GM23338 (cell line): ENCODE data around the gene IQCE. TPM values are rescaled to one million over a fixed set of nuclear protein-coding genes. Genes with fewer than 3 reads are reported as not detected.

Experiments used
- ATAC-seq: fragments of 200-7000 bp; cut with Tn5 transposase; 3 replicates; pipeline ENCODE4 v1.9.1; 2020
- DNase-seq: peaks from one replicate; pipeline ENCODE4 v3.0.0-alpha.2; 2015; ENCODE audit warnings: low spot score
- H2AFZ ChIP-seq: fragments of 200-600 bp; sonication (generic); 2 replicates; pipeline ENCODE4 v1.8.0; 2016; ENCODE audit warnings: antibody characterized with exemption, mild to moderate bottlenecking, moderate library complexity
- H3F3A ChIP-seq: fragments of 200-600 bp; sonication (generic); replicated peaks from 2 replicates; pipeline ENCODE4 v1.8.0; 2017; ENCODE audit warnings: antibody characterized with exemption, mixed run types, low read depth
- H3K27ac ChIP-seq: fragments of 200-600 bp; sonication (generic); 2 replicates; pipeline ENCODE4 v1.6.1; 2016; ENCODE audit warnings: low read depth
- H3K27me3 ChIP-seq: fragments of 200-600 bp; sonication (generic); 2 replicates; pipeline ENCODE4 v1.8.0; 2016; ENCODE audit warnings: mild to moderate bottlenecking, mixed run types, moderate library complexity; ENCODE audit not compliant: insufficient read depth
- H3K36me3 ChIP-seq: fragments of 200-600 bp; sonication (generic); 2 replicates; pipeline ENCODE4 v1.8.0; 2016; ENCODE audit warnings: mild to moderate bottlenecking; ENCODE audit not compliant: insufficient read depth
- H3K4me1 ChIP-seq: fragments of 200-600 bp; sonication (generic); 2 replicates; pipeline ENCODE4 v1.8.0; 2016; ENCODE audit warnings: mild to moderate bottlenecking, moderate library complexity; ENCODE audit not compliant: insufficient read depth
- H3K4me2 ChIP-seq: fragments of 200-600 bp; sonication (generic); 2 replicates; pipeline ENCODE4 v1.7.1; 2017; ENCODE audit warnings: mixed run types
- H3K4me3 ChIP-seq: fragments of 200-600 bp; sonication (generic); 2 replicates; pipeline ENCODE4 v1.6.1; 2016; ENCODE audit warnings: mixed run types
- H3K79me2 ChIP-seq: fragments of 200-600 bp; sonication (generic); replicated peaks from 2 replicates; pipeline ENCODE4 v1.8.0; 2017; ENCODE audit warnings: mild to moderate bottlenecking; ENCODE audit not compliant: insufficient read depth
- H3K9me2 ChIP-seq: fragments of 200-600 bp; sonication (generic); 2 replicates; pipeline ENCODE4 v1.8.0; 2017; ENCODE audit not compliant: insufficient read depth
- H4K20me1 ChIP-seq: fragments of 200-600 bp; sonication (generic); replicated peaks from 2 replicates; pipeline ENCODE4 v1.8.0; 2017; ENCODE audit warnings: mild to moderate bottlenecking; ENCODE audit not compliant: insufficient read depth
- H3K27ac Mint-ChIP-seq: 2 replicates; pipeline ENCODE4 v1.8.0; 2020; ENCODE audit warnings: inconsistent platforms, mild to moderate bottlenecking, moderate library complexity, mixed read lengths
- H3K27me3 Mint-ChIP-seq: 3 replicates; pipeline ENCODE4 v1.8.0; 2022; ENCODE audit warnings: low read depth, mild to moderate bottlenecking, moderate library complexity, mixed read lengths, inconsistent platforms; ENCODE audit not compliant: insufficient read depth, poor library complexity
- H3K36me3 Mint-ChIP-seq: 3 replicates; pipeline ENCODE4 v1.8.0; 2021; ENCODE audit warnings: low read depth, mild to moderate bottlenecking, inconsistent platforms, moderate library complexity, mixed read lengths
- H3K4me1 Mint-ChIP-seq: 3 replicates; pipeline ENCODE4 v1.8.0; 2020; ENCODE audit warnings: mild to moderate bottlenecking, inconsistent platforms, mixed read lengths
- H3K4me3 Mint-ChIP-seq: 3 replicates; pipeline ENCODE4 v1.8.0; 2021; ENCODE audit warnings: moderate library complexity, mild to moderate bottlenecking, inconsistent platforms, mixed read lengths
- H3K9me3 Mint-ChIP-seq: 3 replicates; pipeline ENCODE4 v1.8.0; 2020; ENCODE audit warnings: moderate library complexity, mild to moderate bottlenecking, inconsistent platforms, mixed read lengths
- CREB1 ChIP-seq: fragments of 250-450 bp; sonication (Bioruptor Pico); IDR thresholded peaks from 2 replicates; pipeline ENCODE4 v1.5.0; 2020; ENCODE audit warnings: low read depth, mild to moderate bottlenecking, moderate library complexity
- EZH2 ChIP-seq: fragments of 200-600 bp; sonication (generic); IDR thresholded peaks from one replicate; pipeline ENCODE4 v1.8.0; 2017; ENCODE audit warnings: antibody characterized with exemption, mild to moderate bottlenecking, low read depth; ENCODE audit not compliant: unreplicated experiment
- EZH2phosphoT487 ChIP-seq: fragments of 200-600 bp; sonication (generic); IDR thresholded peaks from one replicate; pipeline ENCODE4 v1.8.1; 2018; ENCODE audit warnings: antibody characterized with exemption; ENCODE audit not compliant: unreplicated experiment
- JUNB ChIP-seq: IDR thresholded peaks from one replicate; pipeline ENCODE4 v1.6.1; 2016; ENCODE audit warnings: antibody characterized with exemption; ENCODE audit not compliant: unreplicated experiment
- NANOG ChIP-seq: IDR thresholded peaks from 2 replicates; pipeline ENCODE4 v1.6.1; 2016; ENCODE audit warnings: antibody characterized with exemption, borderline replicate concordance
- POLR2AphosphoS5 ChIP-seq: IDR thresholded peaks from 2 replicates; pipeline ENCODE4 v1.6.1; 2016; ENCODE audit warnings: antibody characterized with exemption, low read depth
- STAT1 ChIP-seq: IDR thresholded peaks from one replicate; pipeline ENCODE4 v1.6.1; 2016; ENCODE audit warnings: antibody characterized with exemption; ENCODE audit not compliant: unreplicated experiment
- polyA plus RNA-seq: library from polyadenylated mRNA; unstranded; fragments of >200 nt; fragmentation: Nextera tagmentation; extraction: Ambion mirVana; gene quantifications from 2 replicates; pipeline ENCODE4 v1.2.1, GENCODE V29; 2016
- total RNA-seq: library from RNA; depleted of rRNA; stranded (reverse); fragments of >200 nt; shearing (Covaris generic); gene quantifications from 2 replicates; pipeline ENCODE4 v1.2.3, GENCODE V29; 2014
- TF ChIP-seq, protein P1 (sequence below): IDR thresholded peaks from one replicate; pipeline ENCODE4 v1.6.1; 2018; ENCODE audit warnings: antibody characterized with exemption; ENCODE audit not compliant: unreplicated experiment
- TF ChIP-seq, protein P2 (sequence below), 2 experiments: fragments of 200-600 bp in 1 of 2; sonication (generic) in 1 of 2; conservative IDR thresholded peaks; 2 replicates each; pipeline versions ENCODE4 v1.5.1 to v1.6.1; 2016 to 2017; ENCODE audit warnings: antibody characterized with exemption in 2 of 2, low read depth in 2 of 2, mild to moderate bottlenecking in 2 of 2, moderate library complexity in 1 of 2
- TF ChIP-seq, protein P3 (sequence below): IDR thresholded peaks from 2 replicates; pipeline ENCODE4 v1.6.1; 2016; ENCODE audit warnings: antibody characterized with exemption
- TF ChIP-seq, protein P4 (sequence below): fragments of 250-450 bp; sonication (Bioruptor Pico); IDR thresholded peaks from 2 replicates; pipeline ENCODE4 v1.5.0; 2020; ENCODE audit warnings: mild to moderate bottlenecking, moderate library complexity

IQCE gene
- total and polyA plus RNA-seq, 2 experiments from 2014 or later, result 5.0 to 7.7 TPM

DNA sequence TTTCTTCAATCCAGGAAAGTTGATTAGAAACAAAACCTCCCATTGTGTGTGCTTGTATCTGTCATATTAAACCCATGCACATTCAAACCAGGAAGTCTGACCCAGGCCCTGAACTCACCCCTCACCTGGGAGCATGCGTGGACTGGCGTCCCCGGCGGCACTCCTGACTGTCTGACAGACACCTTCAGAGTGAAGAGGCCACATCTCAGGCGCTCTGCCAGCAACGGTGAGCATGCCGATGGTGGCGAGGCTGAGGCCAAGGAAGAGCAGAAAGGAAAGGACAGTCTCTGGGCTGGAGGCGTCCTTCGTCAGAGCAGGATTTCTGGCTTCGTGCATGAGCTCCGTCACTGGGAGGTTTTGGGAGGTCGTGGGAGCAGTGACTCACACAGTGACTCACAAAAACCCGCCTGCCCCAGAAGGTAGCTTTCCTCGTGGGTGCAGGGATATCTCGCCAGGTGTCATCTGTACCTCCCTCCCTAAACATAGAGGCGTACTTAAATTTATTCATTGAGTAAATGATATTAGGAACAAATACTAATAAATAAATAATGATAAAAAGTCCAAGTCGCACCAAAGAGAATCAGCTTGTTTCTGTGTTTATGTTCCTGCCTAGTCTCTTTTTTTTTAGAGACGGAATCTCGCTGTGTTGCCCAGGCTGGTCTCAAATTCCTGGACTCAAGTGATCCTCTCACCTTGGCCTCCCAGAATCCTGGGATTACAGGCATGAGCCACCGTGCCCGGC is 13.5 kb downstream of the IQCE start (continued):
- TF ChIP-seq, protein P1, sequence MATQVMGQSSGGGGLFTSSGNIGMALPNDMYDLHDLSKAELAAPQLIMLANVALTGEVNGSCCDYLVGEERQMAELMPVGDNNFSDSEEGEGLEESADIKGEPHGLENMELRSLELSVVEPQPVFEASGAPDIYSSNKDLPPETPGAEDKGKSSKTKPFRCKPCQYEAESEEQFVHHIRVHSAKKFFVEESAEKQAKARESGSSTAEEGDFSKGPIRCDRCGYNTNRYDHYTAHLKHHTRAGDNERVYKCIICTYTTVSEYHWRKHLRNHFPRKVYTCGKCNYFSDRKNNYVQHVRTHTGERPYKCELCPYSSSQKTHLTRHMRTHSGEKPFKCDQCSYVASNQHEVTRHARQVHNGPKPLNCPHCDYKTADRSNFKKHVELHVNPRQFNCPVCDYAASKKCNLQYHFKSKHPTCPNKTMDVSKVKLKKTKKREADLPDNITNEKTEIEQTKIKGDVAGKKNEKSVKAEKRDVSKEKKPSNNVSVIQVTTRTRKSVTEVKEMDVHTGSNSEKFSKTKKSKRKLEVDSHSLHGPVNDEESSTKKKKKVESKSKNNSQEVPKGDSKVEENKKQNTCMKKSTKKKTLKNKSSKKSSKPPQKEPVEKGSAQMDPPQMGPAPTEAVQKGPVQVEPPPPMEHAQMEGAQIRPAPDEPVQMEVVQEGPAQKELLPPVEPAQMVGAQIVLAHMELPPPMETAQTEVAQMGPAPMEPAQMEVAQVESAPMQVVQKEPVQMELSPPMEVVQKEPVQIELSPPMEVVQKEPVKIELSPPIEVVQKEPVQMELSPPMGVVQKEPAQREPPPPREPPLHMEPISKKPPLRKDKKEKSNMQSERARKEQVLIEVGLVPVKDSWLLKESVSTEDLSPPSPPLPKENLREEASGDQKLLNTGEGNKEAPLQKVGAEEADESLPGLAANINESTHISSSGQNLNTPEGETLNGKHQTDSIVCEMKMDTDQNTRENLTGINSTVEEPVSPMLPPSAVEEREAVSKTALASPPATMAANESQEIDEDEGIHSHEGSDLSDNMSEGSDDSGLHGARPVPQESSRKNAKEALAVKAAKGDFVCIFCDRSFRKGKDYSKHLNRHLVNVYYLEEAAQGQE, result no peak
- TF ChIP-seq STAT1, result no peak
- TF ChIP-seq JUNB, result no peak

DNA sequence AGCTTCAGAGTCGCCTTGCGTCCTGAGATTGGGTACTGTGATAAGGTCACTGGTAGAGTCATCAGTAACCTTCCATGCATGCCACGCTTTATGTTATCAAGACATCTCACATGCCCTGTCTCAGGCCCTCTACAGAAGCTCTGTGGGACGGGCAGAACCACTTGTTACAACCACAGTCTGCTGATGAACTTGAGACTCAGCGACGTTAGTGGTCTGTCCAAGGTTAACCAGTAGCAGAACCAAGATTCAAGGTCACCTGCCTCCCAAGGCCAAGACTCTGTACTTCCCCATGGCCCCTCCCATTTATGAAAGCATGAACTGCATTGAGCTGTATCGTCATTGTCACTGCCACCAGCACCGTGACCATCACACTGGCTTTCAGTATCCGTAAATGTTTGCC is 15.0 kb downstream of the IQCE start:
- no peaks in the 10 kb centered on the region; the same call in 2 of the 3 replicates for H3K36me3 Mint-ChIP-seq
- ATAC-seq, result no peak
- H3K9me2 ChIP-seq, result no peaks in the 10 kb centered on the region
- no peak overlapping the region for H3K4me2 ChIP-seq
- DNase-seq, result no peak
- no peak overlapping the region for H3K27ac Mint-ChIP-seq
- H3K4me3 ChIP-seq, result no peak overlapping the region
- H2AFZ ChIP-seq, result no peak overlapping the region
- H3K27me3 Mint-ChIP-seq, result peaks cover 11% of the 10 kb centered on the region
- H3K4me1 ChIP-seq, result no peaks in the 10 kb centered on the region
- H4K20me1 ChIP-seq, result no peaks in the 10 kb centered on the region
- no peaks in the 10 kb centered on the region for H3K79me2 ChIP-seq
- H3F3A ChIP-seq, result 0 out of 2 replicates have a peak, but pooled peaks cover 3% of the 10 kb centered on the region
- no peaks in the 10 kb centered on the region for H3K27me3 ChIP-seq
- H3K4me1 Mint-ChIP-seq, result no peaks in the 10 kb centered on the region
- no peak overlapping the region for H3K4me3 Mint-ChIP-seq
- H3K36me3 ChIP-seq, result no peaks in the 10 kb centered on the region
- no peak overlapping the region for H3K27ac ChIP-seq
- no peaks in the 10 kb centered on the region for H3K9me3 Mint-ChIP-seq
- TF ChIP-seq, protein P2, sequence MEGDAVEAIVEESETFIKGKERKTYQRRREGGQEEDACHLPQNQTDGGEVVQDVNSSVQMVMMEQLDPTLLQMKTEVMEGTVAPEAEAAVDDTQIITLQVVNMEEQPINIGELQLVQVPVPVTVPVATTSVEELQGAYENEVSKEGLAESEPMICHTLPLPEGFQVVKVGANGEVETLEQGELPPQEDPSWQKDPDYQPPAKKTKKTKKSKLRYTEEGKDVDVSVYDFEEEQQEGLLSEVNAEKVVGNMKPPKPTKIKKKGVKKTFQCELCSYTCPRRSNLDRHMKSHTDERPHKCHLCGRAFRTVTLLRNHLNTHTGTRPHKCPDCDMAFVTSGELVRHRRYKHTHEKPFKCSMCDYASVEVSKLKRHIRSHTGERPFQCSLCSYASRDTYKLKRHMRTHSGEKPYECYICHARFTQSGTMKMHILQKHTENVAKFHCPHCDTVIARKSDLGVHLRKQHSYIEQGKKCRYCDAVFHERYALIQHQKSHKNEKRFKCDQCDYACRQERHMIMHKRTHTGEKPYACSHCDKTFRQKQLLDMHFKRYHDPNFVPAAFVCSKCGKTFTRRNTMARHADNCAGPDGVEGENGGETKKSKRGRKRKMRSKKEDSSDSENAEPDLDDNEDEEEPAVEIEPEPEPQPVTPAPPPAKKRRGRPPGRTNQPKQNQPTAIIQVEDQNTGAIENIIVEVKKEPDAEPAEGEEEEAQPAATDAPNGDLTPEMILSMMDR (conservative IDR thresholded peaks at IDR 0.05; ENCODE audit: low read depth in 2 of 2), result no peak
- no peak for TF ChIP-seq EZH2
- TF ChIP-seq JUNB, result no peak
- no peak for TF ChIP-seq EZH2phosphoT487
- no peak for TF ChIP-seq POLR2AphosphoS5
- TF ChIP-seq, protein P3, sequence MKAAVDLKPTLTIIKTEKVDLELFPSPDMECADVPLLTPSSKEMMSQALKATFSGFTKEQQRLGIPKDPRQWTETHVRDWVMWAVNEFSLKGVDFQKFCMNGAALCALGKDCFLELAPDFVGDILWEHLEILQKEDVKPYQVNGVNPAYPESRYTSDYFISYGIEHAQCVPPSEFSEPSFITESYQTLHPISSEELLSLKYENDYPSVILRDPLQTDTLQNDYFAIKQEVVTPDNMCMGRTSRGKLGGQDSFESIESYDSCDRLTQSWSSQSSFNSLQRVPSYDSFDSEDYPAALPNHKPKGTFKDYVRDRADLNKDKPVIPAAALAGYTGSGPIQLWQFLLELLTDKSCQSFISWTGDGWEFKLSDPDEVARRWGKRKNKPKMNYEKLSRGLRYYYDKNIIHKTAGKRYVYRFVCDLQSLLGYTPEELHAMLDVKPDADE, result no peak
- TF ChIP-seq CREB1, result no peak
- TF ChIP-seq, protein P4, sequence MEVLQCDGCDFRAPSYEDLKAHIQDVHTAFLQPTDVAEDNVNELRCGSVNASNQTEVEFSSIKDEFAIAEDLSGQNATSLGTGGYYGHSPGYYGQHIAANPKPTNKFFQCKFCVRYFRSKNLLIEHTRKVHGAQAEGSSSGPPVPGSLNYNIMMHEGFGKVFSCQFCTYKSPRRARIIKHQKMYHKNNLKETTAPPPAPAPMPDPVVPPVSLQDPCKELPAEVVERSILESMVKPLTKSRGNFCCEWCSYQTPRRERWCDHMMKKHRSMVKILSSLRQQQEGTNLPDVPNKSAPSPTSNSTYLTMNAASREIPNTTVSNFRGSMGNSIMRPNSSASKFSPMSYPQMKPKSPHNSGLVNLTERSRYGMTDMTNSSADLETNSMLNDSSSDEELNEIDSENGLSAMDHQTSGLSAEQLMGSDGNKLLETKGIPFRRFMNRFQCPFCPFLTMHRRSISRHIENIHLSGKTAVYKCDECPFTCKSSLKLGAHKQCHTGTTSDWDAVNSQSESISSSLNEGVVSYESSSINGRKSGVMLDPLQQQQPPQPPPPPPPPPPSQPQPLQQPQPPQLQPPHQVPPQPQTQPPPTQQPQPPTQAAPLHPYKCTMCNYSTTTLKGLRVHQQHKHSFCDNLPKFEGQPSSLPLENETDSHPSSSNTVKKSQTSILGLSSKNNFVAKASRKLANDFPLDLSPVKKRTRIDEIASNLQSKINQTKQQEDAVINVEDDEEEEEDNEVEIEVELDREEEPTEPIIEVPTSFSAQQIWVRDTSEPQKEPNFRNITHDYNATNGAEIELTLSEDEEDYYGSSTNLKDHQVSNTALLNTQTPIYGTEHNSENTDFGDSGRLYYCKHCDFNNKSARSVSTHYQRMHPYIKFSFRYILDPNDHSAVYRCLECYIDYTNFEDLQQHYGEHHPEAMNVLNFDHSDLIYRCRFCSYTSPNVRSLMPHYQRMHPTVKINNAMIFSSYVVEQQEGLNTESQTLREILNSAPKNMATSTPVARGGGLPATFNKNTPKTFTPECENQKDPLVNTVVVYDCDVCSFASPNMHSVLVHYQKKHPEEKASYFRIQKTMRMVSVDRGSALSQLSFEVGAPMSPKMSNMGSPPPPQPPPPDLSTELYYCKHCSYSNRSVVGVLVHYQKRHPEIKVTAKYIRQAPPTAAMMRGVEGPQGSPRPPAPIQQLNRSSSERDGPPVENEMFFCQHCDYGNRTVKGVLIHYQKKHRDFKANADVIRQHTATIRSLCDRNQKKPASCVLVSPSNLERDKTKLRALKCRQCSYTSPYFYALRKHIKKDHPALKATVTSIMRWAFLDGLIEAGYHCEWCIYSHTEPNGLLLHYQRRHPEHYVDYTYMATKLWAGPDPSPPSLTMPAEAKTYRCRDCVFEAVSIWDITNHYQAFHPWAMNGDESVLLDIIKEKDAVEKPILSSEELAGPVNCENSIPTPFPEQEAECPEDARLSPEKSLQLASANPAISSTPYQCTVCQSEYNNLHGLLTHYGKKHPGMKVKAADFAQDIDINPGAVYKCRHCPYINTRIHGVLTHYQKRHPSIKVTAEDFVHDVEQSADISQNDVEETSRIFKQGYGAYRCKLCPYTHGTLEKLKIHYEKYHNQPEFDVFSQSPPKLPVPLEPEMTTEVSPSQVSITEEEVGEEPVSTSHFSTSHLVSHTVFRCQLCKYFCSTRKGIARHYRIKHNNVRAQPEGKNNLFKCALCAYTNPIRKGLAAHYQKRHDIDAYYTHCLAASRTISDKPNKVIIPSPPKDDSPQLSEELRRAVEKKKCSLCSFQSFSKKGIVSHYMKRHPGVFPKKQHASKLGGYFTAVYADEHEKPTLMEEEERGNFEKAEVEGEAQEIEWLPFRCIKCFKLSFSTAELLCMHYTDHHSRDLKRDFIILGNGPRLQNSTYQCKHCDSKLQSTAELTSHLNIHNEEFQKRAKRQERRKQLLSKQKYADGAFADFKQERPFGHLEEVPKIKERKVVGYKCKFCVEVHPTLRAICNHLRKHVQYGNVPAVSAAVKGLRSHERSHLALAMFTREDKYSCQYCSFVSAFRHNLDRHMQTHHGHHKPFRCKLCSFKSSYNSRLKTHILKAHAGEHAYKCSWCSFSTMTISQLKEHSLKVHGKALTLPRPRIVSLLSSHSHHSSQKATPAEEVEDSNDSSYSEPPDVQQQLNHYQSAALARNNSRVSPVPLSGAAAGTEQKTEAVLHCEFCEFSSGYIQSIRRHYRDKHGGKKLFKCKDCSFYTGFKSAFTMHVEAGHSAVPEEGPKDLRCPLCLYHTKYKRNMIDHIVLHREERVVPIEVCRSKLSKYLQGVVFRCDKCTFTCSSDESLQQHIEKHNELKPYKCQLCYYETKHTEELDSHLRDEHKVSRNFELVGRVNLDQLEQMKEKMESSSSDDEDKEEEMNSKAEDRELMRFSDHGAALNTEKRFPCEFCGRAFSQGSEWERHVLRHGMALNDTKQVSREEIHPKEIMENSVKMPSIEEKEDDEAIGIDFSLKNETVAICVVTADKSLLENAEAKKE, result no peak
- no peak for TF ChIP-seq STAT1
- no peak for TF ChIP-seq NANOG
